Vagina (tissue), 2 donors: Measurements from ENCODE around the gene ARHGAP10.

ENCODE experiments used
- CTCF ChIP-seq, 3 experiments: fragments of 450-650 bp in 2 of 3; fragments of 200-600 bp in 1 of 3; sonication (generic) in 1 of 3; IDR thresholded peaks; one replicate each; pipeline ENCODE4 v1.5.1; 2017 to 2019; ENCODE audit warnings: antibody characterized with exemption in 3 of 3, mild to moderate bottlenecking in 2 of 3, moderate library complexity in 2 of 3
- POLR2A ChIP-seq, 2 donors: fragments of 450-650 bp; IDR thresholded peaks; one replicate each; pipeline ENCODE4 v1.6.1; 2017; ENCODE audit warnings: antibody characterized with exemption in 2 of 2, mild to moderate bottlenecking in 2 of 2, moderate library complexity in 2 of 2
- POLR2AphosphoS5 ChIP-seq, 2 donors: sonication (generic); formaldehyde crosslinking; IDR thresholded peaks; one replicate each; pipeline ENCODE4 v1.9.0; 2017; ENCODE audit warnings: antibody characterized with exemption in 2 of 2, mild to moderate bottlenecking in 2 of 2, low read depth in 1 of 2; ENCODE audit not compliant: insufficient read depth in 1 of 2

GRCh38 chr4:147717878-147718277, 14.0 kb upstream of the ARHGAP10 start:
- TF ChIP-seq POLR2A (IDR thresholded peaks at IDR 0.05) (no peak), CTCF (IDR thresholded peaks at IDR 0.05) (no peak), POLR2AphosphoS5 (IDR thresholded peaks at IDR 0.05; ENCODE audit: insufficient read depth in 1 of 2, low read depth in 1 of 2) (no peak)
